Activated T-helper 17 cell treated with anti-CD3 and anti-CD28 coated beads, Interleukin-2, amount 50 U/mL, for 72 hours (primary cell): ENCODE measurements around the gene LMTK3. TPM values are rescaled to one million over a fixed set of nuclear protein-coding genes. Genes with fewer than 3 reads are reported as not detected.

Source experiments
- ATAC-seq: fragments of 150-1000 bp; cut with Tn5 transposase; replicated peaks from 2 replicates; pipeline ENCODE4 v1.10.0; 2021; ENCODE audit warnings: mild to moderate bottlenecking, moderate library complexity
- H3K27ac Mint-ChIP-seq: one replicate; pipeline ENCODE4 v1.8.0; 2022; ENCODE audit warnings: mixed read lengths
- H3K27me3 Mint-ChIP-seq: one replicate; pipeline ENCODE4 v1.8.0; 2022; ENCODE audit warnings: mixed read lengths
- H3K36me3 Mint-ChIP-seq: one replicate; pipeline ENCODE4 v1.8.0; 2022; ENCODE audit warnings: low read depth, mild to moderate bottlenecking, mixed read lengths
- H3K4me1 Mint-ChIP-seq: one replicate; pipeline ENCODE4 v1.8.0; 2022; ENCODE audit warnings: mixed read lengths
- H3K4me3 Mint-ChIP-seq: one replicate; pipeline ENCODE4 v1.8.0; 2022; ENCODE audit warnings: mild to moderate bottlenecking, mixed read lengths
- H3K9me3 Mint-ChIP-seq: one replicate; pipeline ENCODE4 v1.8.0; 2022; ENCODE audit warnings: mixed read lengths
- total RNA-seq, 2 donors: library from RNA; stranded (reverse); gene quantifications; one replicate each; pipeline ENCODE4 v1.2.3, GENCODE V29; 2022

The LMTK3 gene
- total RNA-seq, 2 donors from 2014 or later: 3.8 to 5.9 TPM

- Mint-ChIP-seq H3K27ac (peak within 1 kb of the TSS; percentile 96), H3K36me3 (peaks cover 73% of the 10 kb centered on the region), H3K4me1 (peaks cover 20% of the 10 kb centered on the region), H3K4me3 (peak within 1 kb of the TSS; percentile 97), H3K9me3 (no peaks in the 10 kb centered on the region), H3K27me3 (peaks cover 14% of the 10 kb centered on the region)
- peak; percentile 97 for ATAC-seq
These were observed 65.8 kb downstream of the LMTK3 start, which contains the start of gene GRWD1 for GRCh38 chr19:48445606-48446481. Gene GRWD1, plus strand, starts transcription at chr19:48445983. Its CDS starts 23 bp downstream, at chr19:48446006.

GRCh38 chr19:48445256-48445605, 66.4 kb downstream of the LMTK3 start:
- Mint-ChIP-seq H3K9me3 (no peaks in the 10 kb centered on the region), H3K27me3 (peaks cover 14% of the 10 kb centered on the region), H3K27ac (peak overlapping the region; percentile 96), H3K36me3 (peaks cover 67% of the 10 kb centered on the region), H3K4me3 (peak overlapping the region; percentile 97), H3K4me1 (peaks cover 20% of the 10 kb centered on the region)
- ATAC-seq: peak; percentile 20

GRCh38 chr19:48444936-48445200, 66.8 kb downstream of the LMTK3 start:
- Mint-ChIP-seq H3K4me3 (peak overlapping the region; percentile 97), H3K9me3 (no peaks in the 10 kb centered on the region), H3K27me3 (peaks cover 14% of the 10 kb centered on the region), H3K36me3 (peaks cover 65% of the 10 kb centered on the region), H3K4me1 (peaks cover 20% of the 10 kb centered on the region), H3K27ac (peak overlapping the region; percentile 96)
- ATAC-seq: no peak

- peak overlapping the region; percentile 96 for H3K27ac Mint-ChIP-seq
- ATAC-seq: no peak
- H3K4me3 Mint-ChIP-seq: peak overlapping the region; percentile 97
These were observed 67.3 kb downstream of the LMTK3 start for GRCh38 chr19:48444129-48444935.

DNA sequence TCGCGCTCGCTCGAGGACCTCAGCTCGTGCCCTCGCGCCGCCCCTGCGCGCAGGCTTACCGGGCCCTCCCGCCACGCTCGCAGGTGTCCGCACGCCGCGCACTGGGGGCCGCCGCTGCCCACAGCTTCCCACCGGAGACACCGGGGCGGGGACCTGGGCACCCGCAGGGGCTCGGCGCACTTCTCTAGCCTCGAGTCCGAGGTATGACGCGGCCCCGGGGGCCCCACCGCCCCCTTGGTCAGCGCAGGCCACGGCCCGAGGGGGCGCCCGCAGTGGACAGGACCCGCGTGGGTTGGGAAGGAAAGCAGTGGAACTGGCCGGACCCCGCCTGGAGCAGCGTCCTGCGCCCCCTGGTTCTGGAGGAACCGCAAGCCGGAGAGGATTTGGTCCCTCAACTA, 67.9 kb downstream of the LMTK3 start:
- no peak for ATAC-seq
- no peak overlapping the region for H3K27ac Mint-ChIP-seq
- H3K4me3 Mint-ChIP-seq: peak overlapping the region; percentile 97
- no peaks in the 10 kb centered on the region for H3K9me3 Mint-ChIP-seq
- H3K4me1 Mint-ChIP-seq: peaks cover 19% of the 10 kb centered on the region
- H3K27me3 Mint-ChIP-seq: peaks cover 14% of the 10 kb centered on the region
- peaks cover 54% of the 10 kb centered on the region for H3K36me3 Mint-ChIP-seq

More at GRCh38 chr19:48444129-48444935, 67.3 kb downstream of the LMTK3 start:
- Mint-ChIP-seq H3K4me1 (peaks cover 20% of the 10 kb centered on the region), H3K9me3 (no peaks in the 10 kb centered on the region), H3K36me3 (peaks cover 60% of the 10 kb centered on the region), H3K27me3 (peaks cover 14% of the 10 kb centered on the region)

GRCh38 chr19:48443256-48443655, 68.4 kb downstream of the LMTK3 start:
- ATAC-seq: no peak
- H3K36me3 Mint-ChIP-seq: peaks cover 49% of the 10 kb centered on the region
- peaks cover 14% of the 10 kb centered on the region for H3K27me3 Mint-ChIP-seq
- no peak overlapping the region for H3K4me3 Mint-ChIP-seq
- H3K27ac Mint-ChIP-seq: no peak overlapping the region
- H3K4me1 Mint-ChIP-seq: peaks cover 14% of the 10 kb centered on the region
- H3K9me3 Mint-ChIP-seq: no peaks in the 10 kb centered on the region

GRCh38 chr19:48442116-48443035, 69.3 kb downstream of the LMTK3 start:
- H3K4me3 Mint-ChIP-seq: peak overlapping the region; percentile 52
- no peak overlapping the region for H3K27ac Mint-ChIP-seq
- peaks cover 12% of the 10 kb centered on the region for H3K4me1 Mint-ChIP-seq
- no peaks in the 10 kb centered on the region for H3K9me3 Mint-ChIP-seq
- peaks cover 20% of the 10 kb centered on the region for H3K27me3 Mint-ChIP-seq
- ATAC-seq: no peak
- H3K36me3 Mint-ChIP-seq: peaks cover 41% of the 10 kb centered on the region

DNA sequence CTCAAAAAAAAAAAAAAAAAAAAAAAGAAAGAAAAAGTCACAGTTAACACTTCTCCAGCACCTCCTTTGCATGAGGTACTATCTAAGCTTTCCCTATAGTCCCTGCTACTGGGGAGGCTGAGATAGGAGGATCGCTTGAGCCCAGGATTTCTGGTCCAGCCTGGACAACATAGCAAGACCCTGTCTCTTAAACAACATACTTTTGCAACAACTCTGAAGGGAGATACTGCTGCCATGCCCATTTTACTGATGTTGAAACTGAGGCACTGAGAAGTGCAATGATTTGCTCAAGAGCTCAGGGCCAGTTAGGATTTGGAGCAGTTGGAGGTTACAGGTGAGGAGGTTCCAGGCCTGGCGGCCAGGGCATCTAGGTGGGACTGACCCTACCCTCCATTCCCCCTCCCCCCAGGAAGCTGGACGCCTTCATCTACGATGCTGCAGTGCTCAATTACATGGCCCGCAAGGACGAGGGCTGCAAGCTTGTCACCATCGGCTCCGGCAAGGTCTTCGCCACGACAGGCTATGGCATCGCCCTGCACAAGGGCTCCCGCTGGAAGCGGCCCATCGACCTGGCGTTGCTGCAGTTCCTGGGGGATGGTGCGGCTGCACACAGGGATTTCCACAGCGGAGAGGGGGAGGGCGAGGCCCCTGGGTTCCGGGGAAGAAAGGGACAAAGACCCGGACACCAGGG, 70.1 kb downstream of the LMTK3 start:
- no peak for ATAC-seq
- Mint-ChIP-seq H3K9me3 (no peaks in the 10 kb centered on the region), H3K4me1 (peaks cover 12% of the 10 kb centered on the region), H3K36me3 (peaks cover 32% of the 10 kb centered on the region), H3K4me3 (peak overlapping the region; percentile 52), H3K27me3 (peaks cover 25% of the 10 kb centered on the region), H3K27ac (no peak overlapping the region)

- Mint-ChIP-seq H3K9me3 (no peaks in the 10 kb centered on the region), H3K36me3 (peaks cover 3% of the 10 kb centered on the region), H3K27me3 (peaks cover 20% of the 10 kb centered on the region), H3K4me3 (no peak overlapping the region), H3K27ac (no peak overlapping the region), H3K4me1 (no peaks in the 10 kb centered on the region)
- no peak for ATAC-seq
These were observed 75.0 kb downstream of the LMTK3 start for GRCh38 chr19:48436586-48436985.

Other genes with a start within 250 kb of the LMTK3 start
- 1 to 10 TPM in 1 of 2 donors, not detected in 1; 1.4 TPM for gene ZNF114, start 241.8 kb downstream of the LMTK3 start, total RNA-seq
- 100 to 1,000 TPM; 190 to 192 TPM for gene EMP3, start 186.3 kb downstream of the LMTK3 start, total RNA-seq
- gene TMEM143, start 147.9 kb downstream of the LMTK3 start, total RNA-seq: 10 to 100 TPM; 20.5 to 33.7 TPM
- not detected for gene SYNGR4, start 147.5 kb downstream of the LMTK3 start, total RNA-seq
- 10 to 100 TPM; 73.8 to 97.0 TPM for gene KDELR1, start 120.3 kb downstream of the LMTK3 start, total RNA-seq
- gene GRIN2D, start 118.2 kb downstream of the LMTK3 start, total RNA-seq: 1 to 10 TPM in 1 of 2 donors, under 1 TPM in 1; 0.28 to 1.2 TPM
- 10 to 100 TPM; 34.9 to 72.9 TPM for gene GRWD1, start 65.9 kb downstream of the LMTK3 start, total RNA-seq
- gene KCNJ14, start 56.3 kb downstream of the LMTK3 start, total RNA-seq: 1 to 10 TPM; 1.7 to 2.1 TPM
- gene CYTH2, start 42.5 kb downstream of the LMTK3 start, total RNA-seq: 10 to 100 TPM; 30.6 to 35.4 TPM
- gene SULT2B1, start 40.3 kb upstream of the LMTK3 start, total RNA-seq: not detected
- gene SPACA4, start 94.9 kb upstream of the LMTK3 start, total RNA-seq: not detected
- gene FAM83E, start 103.2 kb upstream of the LMTK3 start, total RNA-seq: 1 to 10 TPM; 4.6 to 8.6 TPM
- 1,000 to 10,000 TPM; 1,785 to 2,369 TPM for gene RPL18, start 107.3 kb upstream of the LMTK3 start, total RNA-seq
- gene SPHK2, start 107.7 kb upstream of the LMTK3 start, total RNA-seq: 10 to 100 TPM; 31.3 to 49.3 TPM
- 1 to 10 TPM; 5.3 to 9.3 TPM for gene DBP, start 125.5 kb upstream of the LMTK3 start, total RNA-seq
- gene CA11, start 134.4 kb upstream of the LMTK3 start, total RNA-seq: 10 to 100 TPM in 1 of 2 donors, 1 to 10 TPM in 1; 6.1 to 16.4 TPM
- 1 to 10 TPM in 1 of 2 donors, under 1 TPM in 1; 0.65 to 2.9 TPM for gene NTN5, start 161.2 kb upstream of the LMTK3 start, total RNA-seq
- not detected for gene FUT2, start 184.1 kb upstream of the LMTK3 start, total RNA-seq
- gene MAMSTR, start 207.9 kb upstream of the LMTK3 start, total RNA-seq: 1 to 10 TPM; 1.1 to 1.7 TPM
- gene RASIP1, start 228.8 kb upstream of the LMTK3 start, total RNA-seq: under 1 TPM; 0.19 to 0.67 TPM
- gene IZUMO1, start 235.1 kb upstream of the LMTK3 start, total RNA-seq: not detected
- under 1 TPM; 0.30 to 0.40 TPM for gene FUT1, start 240.8 kb upstream of the LMTK3 start, total RNA-seq
- not detected for gene FGF21, start 243.7 kb upstream of the LMTK3 start, total RNA-seq